K562 (cell line): Measurements from ENCODE around the gene CDNF.

ENCODE experiments used
- NELFE ChIP-seq: IDR thresholded peaks from 2 replicates; pipeline ENCODE4 v1.6.1; 2011; ENCODE audit warnings: mild to moderate bottlenecking; ENCODE audit not compliant: insufficient read depth, insufficient read length
- TAF9B ChIP-seq: fragments of 450-650 bp; IDR thresholded peaks from 2 replicates; pipeline ENCODE4 v1.6.1; 2018; ENCODE audit warnings: mild to moderate bottlenecking; ENCODE audit not compliant: partially characterized antibody
- TF ChIP-seq, protein P1 (sequence below), 2 experiments: fragments of 450-650 bp; formaldehyde crosslinking in 1 of 2; IDR thresholded peaks; 2 replicates each; pipeline versions ENCODE4 v1.4.0 to v1.6.1; 2014 to 2020; ENCODE audit warnings: mild to moderate bottlenecking in 2 of 2, borderline replicate concordance in 1 of 2, low read depth in 1 of 2
- TF ChIP-seq, protein P2 (sequence below), 3 experiments: IDR thresholded peaks in 2 of 3; conservative IDR thresholded peaks in 1 of 3; 2 replicates each; pipeline ENCODE4 v1.5.1; 2011 to 2012; ENCODE audit warnings: low read length in 3 of 3, mild to moderate bottlenecking in 3 of 3, control low read depth in 2 of 3, improper control_type of control experiment in 1 of 3, inconsistent platforms in 1 of 3, low read depth in 1 of 3, mixed read lengths in 1 of 3, moderate library complexity in 1 of 3; ENCODE audit not compliant: insufficient read depth in 2 of 3

- TF ChIP-seq NELFE = no peak
- TF ChIP-seq TAF9B = no peak
- TF ChIP-seq, protein P1, sequence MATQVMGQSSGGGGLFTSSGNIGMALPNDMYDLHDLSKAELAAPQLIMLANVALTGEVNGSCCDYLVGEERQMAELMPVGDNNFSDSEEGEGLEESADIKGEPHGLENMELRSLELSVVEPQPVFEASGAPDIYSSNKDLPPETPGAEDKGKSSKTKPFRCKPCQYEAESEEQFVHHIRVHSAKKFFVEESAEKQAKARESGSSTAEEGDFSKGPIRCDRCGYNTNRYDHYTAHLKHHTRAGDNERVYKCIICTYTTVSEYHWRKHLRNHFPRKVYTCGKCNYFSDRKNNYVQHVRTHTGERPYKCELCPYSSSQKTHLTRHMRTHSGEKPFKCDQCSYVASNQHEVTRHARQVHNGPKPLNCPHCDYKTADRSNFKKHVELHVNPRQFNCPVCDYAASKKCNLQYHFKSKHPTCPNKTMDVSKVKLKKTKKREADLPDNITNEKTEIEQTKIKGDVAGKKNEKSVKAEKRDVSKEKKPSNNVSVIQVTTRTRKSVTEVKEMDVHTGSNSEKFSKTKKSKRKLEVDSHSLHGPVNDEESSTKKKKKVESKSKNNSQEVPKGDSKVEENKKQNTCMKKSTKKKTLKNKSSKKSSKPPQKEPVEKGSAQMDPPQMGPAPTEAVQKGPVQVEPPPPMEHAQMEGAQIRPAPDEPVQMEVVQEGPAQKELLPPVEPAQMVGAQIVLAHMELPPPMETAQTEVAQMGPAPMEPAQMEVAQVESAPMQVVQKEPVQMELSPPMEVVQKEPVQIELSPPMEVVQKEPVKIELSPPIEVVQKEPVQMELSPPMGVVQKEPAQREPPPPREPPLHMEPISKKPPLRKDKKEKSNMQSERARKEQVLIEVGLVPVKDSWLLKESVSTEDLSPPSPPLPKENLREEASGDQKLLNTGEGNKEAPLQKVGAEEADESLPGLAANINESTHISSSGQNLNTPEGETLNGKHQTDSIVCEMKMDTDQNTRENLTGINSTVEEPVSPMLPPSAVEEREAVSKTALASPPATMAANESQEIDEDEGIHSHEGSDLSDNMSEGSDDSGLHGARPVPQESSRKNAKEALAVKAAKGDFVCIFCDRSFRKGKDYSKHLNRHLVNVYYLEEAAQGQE (IDR thresholded peaks at IDR 0.05; ENCODE audit: borderline replicate concordance) = no peak
- TF ChIP-seq, protein P1 (CRISPR knock-in tag; IDR thresholded peaks at IDR 0.05; ENCODE audit: low read depth) = no peak
- TF ChIP-seq, protein P2, sequence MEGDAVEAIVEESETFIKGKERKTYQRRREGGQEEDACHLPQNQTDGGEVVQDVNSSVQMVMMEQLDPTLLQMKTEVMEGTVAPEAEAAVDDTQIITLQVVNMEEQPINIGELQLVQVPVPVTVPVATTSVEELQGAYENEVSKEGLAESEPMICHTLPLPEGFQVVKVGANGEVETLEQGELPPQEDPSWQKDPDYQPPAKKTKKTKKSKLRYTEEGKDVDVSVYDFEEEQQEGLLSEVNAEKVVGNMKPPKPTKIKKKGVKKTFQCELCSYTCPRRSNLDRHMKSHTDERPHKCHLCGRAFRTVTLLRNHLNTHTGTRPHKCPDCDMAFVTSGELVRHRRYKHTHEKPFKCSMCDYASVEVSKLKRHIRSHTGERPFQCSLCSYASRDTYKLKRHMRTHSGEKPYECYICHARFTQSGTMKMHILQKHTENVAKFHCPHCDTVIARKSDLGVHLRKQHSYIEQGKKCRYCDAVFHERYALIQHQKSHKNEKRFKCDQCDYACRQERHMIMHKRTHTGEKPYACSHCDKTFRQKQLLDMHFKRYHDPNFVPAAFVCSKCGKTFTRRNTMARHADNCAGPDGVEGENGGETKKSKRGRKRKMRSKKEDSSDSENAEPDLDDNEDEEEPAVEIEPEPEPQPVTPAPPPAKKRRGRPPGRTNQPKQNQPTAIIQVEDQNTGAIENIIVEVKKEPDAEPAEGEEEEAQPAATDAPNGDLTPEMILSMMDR (IDR thresholded peaks at IDR 0.05 in 2 of 3, conservative IDR thresholded peaks at IDR 0.05 in 1 of 3; ENCODE audit: insufficient read depth in 2 of 3, low read depth in 1 of 3, low read length in 3 of 3) = no peak
Observed at GRCh38 chr10:14774214-14774580, 63.6 kb downstream of the CDNF start.
